DMS153 treated with DMSO at 0.1 percent for 48 hours (cell line): Measurements from ENCODE around the gene ATXN7L1.

Experiments
- DNase-seq: peaks from one replicate; lab custom pipeline; 2025; ENCODE audit not compliant: unreplicated experiment; lab: John Stamatoyannopoulos, UW

The ATXN7L1 gene

GRCh38 chr7:105782391-105783042, 93.9 kb downstream of the ATXN7L1 start:
- DNase-seq, result no peak

- DNase-seq, result no peak
Observed at GRCh38 chr7:105779856-105780780, 96.3 kb downstream of the ATXN7L1 start.

- no peak for DNase-seq
Observed at GRCh38 chr7:105778956-105779355, 97.4 kb downstream of the ATXN7L1 start.

DNA sequence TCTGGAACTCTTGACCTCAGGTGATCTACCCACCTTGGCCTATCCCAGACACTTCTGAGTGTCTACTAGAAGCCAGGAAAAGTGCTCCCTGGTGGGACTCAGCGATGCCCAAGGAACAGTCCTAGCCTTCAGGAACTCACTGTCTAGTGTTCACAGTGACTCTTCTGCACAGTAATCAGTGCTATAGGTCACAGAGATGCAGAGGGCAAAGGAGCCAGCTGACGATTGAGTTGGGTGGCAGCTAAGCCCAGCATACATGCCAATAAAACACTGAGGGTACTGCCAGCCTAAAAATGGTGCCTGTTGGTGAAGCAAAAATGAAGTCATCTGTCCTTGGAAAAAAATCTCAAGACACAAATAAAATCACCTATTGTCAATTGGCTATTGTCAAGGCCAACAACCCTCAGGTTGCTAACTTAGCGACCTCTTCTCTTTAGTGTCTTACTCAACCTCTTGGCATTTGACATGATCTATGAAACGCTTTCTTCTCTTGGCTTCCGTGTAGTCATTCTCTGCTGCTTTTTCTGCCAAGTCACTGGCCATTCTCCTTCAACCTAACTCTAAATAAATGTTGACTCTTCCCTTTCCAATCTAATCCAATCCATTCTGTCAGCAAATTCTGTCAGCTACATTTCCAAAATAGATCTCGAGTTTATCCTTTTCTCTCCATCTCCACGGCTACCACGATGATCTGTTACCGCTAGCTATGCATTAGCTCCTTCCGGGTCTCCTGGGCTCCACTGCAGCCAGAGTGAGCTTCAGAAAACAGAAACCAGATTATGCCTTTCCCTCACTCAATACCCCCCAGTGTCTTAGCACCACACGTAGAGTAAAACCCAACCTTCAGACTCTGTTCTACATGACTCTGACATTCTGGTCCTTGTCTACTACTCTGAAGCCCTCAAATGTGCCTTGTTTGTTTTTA, 99.2 kb downstream of the ATXN7L1 start:
- no peak for DNase-seq

DNA sequence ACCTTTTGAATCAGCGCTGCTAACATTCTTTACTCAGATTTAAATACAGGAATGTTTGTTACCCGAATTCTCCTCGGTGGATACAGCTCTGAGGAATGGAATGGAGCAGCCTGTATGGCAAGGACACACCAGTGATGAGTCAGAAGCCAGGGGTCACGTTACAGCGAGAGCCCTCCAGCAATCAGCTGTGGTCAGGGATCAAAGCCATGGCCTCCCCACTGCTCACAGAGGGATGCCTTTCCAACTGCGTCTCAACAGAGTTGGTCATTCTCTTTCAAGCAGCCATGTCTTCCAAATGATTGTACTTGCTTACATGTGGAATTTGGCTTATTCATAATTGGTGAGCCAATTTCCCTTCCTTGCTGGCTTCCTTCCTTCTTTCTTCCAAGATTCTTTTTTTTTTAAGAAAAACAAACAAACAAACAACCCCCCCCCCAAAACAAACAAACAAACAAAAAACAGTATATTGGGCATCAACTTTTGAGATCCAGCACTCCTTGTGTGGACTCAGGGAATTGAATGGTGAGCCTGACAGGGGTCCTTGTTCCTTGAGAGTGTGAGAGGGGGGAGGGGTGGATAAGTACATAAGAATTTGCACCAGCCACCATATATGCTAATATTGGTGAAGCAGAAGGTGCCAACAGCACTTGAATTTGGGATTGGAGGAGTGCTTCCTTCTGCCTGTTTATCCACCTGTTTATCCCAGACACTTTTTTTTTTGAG, 100.2 kb downstream of the ATXN7L1 start:
- DNase-seq, result no peak

- no peak for DNase-seq
Observed at GRCh38 chr7:105775580-105775979, 100.8 kb downstream of the ATXN7L1 start.

DNA sequence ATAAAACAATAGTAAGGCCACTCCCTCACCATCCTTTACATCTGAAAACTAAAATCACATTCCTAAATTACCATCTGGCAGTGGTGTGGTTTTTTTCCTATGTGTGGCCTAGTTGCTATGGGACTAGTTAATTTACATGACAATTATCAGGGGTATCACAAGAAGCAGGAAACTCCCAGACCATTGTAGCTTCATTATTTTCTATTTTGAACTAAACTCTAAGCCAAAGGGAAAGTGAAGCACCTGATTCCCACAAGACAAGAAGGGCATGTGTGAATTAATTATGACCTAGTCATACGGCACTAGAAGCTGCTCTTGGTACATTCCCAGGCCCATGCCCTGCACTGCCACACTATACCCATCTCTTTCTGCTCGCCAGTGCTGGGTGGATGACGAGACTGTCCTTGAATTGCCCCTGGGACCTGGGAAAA, 103.4 kb downstream of the ATXN7L1 start:
- peak; percentile 8 for DNase-seq

- no peak for DNase-seq
Observed at GRCh38 chr7:105769901-105770628, 106.3 kb downstream of the ATXN7L1 start.

GRCh38 chr7:105768898-105769507, 107.4 kb downstream of the ATXN7L1 start:
- no peak for DNase-seq

GRCh38 chr7:105768117-105768516, 108.3 kb downstream of the ATXN7L1 start:
- no peak for DNase-seq

DNA sequence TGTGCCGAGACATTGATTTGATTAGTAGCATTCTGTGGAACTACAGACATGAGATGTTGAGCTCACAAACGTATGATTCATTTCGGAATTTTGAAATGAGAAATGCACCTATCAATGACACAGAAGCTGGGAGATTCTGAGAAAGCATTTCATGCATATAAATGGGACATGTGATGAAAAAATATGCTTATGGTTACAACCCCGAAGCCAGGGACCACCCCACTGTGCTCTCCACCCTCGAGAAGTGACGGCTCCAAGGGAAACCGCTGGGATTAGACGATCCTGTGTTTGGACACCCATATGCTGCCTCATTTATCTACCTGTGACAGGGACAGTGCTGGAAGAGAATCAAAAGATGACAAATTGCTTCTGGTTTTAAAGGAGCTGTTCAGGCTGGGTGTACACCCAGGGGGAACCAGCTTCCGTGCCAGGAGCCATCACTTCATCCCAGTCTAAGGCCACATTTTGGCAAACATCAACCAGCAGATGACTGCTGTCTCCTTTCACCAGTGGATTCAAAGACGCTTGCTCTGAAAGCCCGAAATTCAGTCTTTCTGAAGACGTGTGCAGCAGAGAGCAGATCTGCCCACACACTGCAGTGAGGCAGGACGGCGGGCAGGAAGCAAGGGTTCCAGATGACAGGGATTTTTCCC, 109.9 kb downstream of the ATXN7L1 start:
- no peak for DNase-seq

DNA sequence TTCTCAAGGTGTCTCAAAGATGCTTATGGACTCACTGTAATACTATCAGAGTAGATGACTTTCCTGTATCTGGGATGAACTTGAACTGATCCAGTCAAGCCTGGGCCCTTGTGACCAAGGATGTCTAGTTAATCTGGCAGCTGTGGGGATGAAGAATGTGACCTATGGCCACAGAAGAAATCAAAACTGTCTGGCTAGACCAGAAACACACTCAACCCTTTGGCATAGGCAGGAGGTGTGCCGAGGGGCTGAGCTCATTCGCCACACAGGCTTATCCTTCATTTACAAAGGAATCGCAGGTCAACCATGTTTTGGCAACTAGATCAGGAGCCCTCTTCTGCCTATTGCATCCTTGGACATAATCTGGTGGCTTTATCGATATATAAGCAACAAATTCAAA, 110.6 kb downstream of the ATXN7L1 start:
- no peak for DNase-seq

- DNase-seq, result no peak
Observed at GRCh38 chr7:105764506-105764905, 111.9 kb downstream of the ATXN7L1 start.

DNA sequence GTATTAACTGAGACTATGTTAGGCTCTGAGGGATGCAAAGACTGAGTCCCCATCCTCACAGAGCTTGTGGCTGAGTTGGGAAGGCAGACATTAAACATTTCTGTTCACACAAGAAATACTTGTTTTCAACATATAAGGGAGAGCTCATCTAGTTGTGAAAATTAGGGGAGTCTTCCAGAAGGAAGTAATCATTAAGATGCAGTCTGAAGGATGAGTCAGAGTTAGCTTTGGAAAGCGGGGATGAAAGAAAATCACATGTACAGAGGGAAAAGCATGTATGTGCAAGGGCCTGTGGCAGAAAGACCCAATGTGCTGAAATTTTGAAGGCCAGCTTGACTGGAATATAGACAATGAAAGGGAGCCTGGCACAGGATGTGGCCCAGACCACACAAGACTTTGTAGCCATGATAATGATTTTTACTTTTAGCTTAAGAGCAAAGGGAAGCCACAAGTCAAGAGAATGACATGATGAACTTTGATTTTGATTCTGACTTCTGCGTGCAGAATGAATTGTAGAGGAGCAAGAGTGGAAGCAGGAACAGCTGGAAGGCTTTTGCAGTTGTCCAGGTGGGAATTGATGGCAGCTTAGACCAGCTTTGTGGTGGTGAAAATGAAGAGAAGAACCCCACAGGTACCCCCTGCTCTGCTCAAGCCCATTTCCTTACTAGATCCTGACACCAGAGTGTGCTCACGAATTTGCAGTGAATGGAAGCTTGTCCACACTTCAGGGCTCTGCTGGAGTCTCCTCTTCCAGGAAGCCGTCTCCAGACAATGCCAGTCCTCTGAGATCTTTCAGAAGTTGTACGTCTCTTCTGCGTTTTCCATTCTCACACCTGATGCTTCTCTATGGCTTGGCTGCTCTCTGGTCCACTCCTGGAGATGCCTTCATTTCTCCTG, 115.6 kb downstream of the ATXN7L1 start:
- no peak for DNase-seq

DNA sequence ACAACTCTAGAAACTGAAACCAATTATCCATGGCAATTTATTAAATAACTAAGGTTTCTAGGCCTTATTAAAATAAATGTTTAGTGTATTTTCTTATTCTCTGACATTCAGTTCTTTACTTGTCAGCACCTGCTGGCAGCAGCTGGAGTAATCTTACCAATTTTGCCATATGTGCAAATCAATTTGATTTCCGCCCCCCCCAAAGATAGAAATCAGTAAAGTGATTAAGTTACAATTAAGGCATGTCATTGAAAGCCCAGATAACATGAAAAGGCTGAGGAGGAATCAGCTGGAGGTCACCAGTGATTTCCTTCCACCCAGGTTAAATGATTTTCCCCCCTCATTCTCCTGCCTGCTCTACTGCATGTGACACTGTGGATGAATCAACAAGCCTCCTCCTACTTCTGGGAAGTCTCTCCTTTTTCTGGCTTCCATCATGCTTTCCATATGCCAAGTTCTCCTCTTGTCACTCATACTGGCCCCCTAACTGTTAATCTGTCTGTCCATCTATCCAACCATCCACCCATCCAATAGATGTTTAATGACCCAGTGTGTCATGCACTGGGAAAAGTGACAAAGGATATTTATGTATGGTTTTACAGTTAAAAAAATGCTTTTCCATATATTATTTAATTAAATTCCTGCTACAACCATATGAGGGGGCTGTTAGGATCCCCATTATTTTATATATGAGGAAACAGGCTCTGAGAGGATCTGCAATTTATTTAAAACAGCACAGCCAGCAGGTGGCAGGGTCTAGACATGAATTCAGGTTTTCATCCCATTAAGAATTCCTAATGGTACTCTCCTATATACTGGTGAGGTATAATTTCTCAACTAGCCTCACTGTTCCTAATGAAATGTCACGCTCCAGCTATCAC, 116.5 kb downstream of the ATXN7L1 start:
- DNase-seq, result peak; percentile 57

- no peak for DNase-seq
Observed at GRCh38 chr7:105756367-105756766, 120.0 kb downstream of the ATXN7L1 start.

DNA sequence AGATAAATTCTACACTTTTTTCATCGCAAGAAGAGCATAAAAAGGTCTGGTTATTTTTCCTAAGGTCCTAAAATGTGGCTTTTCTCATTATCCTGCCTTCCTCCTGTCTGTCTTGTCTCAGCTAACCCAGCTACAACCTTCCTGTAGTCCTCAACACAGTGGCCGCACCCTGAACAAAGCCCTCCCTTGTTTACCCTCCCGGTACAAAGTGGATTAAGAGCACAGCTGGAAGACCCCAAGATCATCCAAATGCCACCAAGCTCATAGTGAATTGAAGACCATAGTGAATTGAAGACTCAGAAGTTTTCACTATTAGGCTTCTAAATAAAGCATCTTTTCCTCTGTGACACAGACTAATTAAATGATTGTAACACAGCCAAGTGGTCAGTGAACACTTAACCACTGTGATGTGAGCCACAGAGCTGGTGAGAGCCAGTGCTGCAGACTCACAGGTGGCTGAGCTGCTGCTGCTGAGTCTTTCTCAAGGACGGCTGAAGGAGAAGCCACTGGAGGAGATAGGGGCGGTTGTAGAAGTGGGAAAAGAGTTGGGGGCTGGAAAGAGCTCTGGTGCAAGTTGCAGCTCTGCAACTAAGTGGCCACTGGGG, 123.6 kb downstream of the ATXN7L1 start:
- no peak for DNase-seq
